MCF 10A (cell line): ENCODE measurements around the gene DCAF7. TPM values are rescaled to one million over a fixed set of nuclear protein-coding genes. Genes with fewer than 3 reads are reported as not detected.

Experiments
- BruUV-seq: library from RNA; stranded (reverse); fragments of 400-500 nt; replicated peaks from 2 replicates; lab custom pipeline; 2021; lab: Mats Ljungman, UMichigan
- CTCF ChIA-PET: fragments of 300-600 bp; sonication (Branson Sonifier 250); formaldehyde crosslinking; extraction: SDS; loops from one replicate; lab custom pipeline; 2021; ENCODE audit warnings: antibody characterized with exemption, inconsistent platforms; lab: Yijun Ruan, JAX
- POLR2A ChIA-PET: fragments of 300-600, 350-650 bp; sonication (Branson Sonifier 250); formaldehyde crosslinking; extraction: SDS; loops from one replicate; lab custom pipeline; 2020; ENCODE audit warnings: antibody characterized with exemption, inconsistent platforms; lab: Yijun Ruan, JAX
- DNase-seq: peaks from one replicate; pipeline ENCODE4 v3.0.0-alpha.2; 2018; ENCODE audit not compliant: unreplicated experiment
- H3K27ac Mint-ChIP-seq: one replicate; pipeline ENCODE4 v1.8.0; 2022; ENCODE audit warnings: mild to moderate bottlenecking, low read depth, mixed read lengths; ENCODE audit not compliant: unreplicated experiment
- H3K27me3 Mint-ChIP-seq: one replicate; pipeline ENCODE4 v1.8.0; 2022; ENCODE audit warnings: mixed read lengths; ENCODE audit not compliant: insufficient read depth, unreplicated experiment
- H3K36me3 Mint-ChIP-seq: one replicate; pipeline ENCODE4 v1.8.0; 2022; ENCODE audit warnings: mild to moderate bottlenecking, moderate library complexity, mixed read lengths; ENCODE audit not compliant: insufficient read depth, unreplicated experiment
- H3K4me1 Mint-ChIP-seq: one replicate; pipeline ENCODE4 v1.8.0; 2022; ENCODE audit warnings: mixed read lengths; ENCODE audit not compliant: insufficient read depth, unreplicated experiment
- H3K4me3 Mint-ChIP-seq: one replicate; pipeline ENCODE4 v1.8.0; 2022; ENCODE audit warnings: mild to moderate bottlenecking, moderate library complexity, mixed read lengths; ENCODE audit not compliant: unreplicated experiment
- H3K9me3 Mint-ChIP-seq: one replicate; pipeline ENCODE4 v1.8.0; 2022; ENCODE audit warnings: mixed read lengths; ENCODE audit not compliant: unreplicated experiment
- intact Hi-C: fragments of 100-400 bp; cut with micrococcal nuclease; formaldehyde crosslinking; loops from 2 replicates; pipeline ENCODE4 v1.14.1; 2022
- total RNA-seq: library from RNA; stranded (reverse); gene quantifications from 2 replicates; pipeline ENCODE4 v1.2.3, GENCODE V29; 2022
- TF ChIP-seq, protein P1 (sequence below): fragments of 200-600 bp; IDR thresholded peaks from one replicate; pipeline ENCODE4 v1.8.0; 2022; ENCODE audit warnings: antibody characterized with exemption, mild to moderate bottlenecking; ENCODE audit not compliant: unreplicated experiment

DCAF7 gene
- total RNA-seq, 1 experiment from 2014 or later = 81.6 TPM

DNA sequence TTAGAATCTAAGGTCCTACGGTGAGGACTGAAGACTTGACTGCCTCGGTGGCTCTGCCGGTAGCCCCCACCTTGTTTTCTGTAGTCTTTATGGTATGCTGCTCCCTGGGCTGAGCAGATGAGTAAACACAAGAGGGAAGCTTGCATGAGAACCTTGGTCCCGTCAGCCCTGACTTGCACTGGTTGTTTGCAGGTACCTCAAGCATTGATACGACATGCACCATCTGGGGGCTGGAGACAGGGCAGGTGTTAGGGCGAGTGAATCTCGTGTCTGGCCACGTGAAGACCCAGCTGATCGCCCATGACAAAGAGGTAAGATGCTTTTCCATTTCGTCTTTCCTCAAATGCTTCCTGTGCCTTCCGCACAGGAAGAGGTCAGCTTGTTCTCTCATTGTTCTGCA, 29.4 kb downstream of the DCAF7 start:
- intact Hi-C loops = no loop called here
- BruUV-seq = no TSS peak
- H3K9me3 Mint-ChIP-seq = no peaks in the 10 kb centered on the region
- TF ChIP-seq, protein P1, sequence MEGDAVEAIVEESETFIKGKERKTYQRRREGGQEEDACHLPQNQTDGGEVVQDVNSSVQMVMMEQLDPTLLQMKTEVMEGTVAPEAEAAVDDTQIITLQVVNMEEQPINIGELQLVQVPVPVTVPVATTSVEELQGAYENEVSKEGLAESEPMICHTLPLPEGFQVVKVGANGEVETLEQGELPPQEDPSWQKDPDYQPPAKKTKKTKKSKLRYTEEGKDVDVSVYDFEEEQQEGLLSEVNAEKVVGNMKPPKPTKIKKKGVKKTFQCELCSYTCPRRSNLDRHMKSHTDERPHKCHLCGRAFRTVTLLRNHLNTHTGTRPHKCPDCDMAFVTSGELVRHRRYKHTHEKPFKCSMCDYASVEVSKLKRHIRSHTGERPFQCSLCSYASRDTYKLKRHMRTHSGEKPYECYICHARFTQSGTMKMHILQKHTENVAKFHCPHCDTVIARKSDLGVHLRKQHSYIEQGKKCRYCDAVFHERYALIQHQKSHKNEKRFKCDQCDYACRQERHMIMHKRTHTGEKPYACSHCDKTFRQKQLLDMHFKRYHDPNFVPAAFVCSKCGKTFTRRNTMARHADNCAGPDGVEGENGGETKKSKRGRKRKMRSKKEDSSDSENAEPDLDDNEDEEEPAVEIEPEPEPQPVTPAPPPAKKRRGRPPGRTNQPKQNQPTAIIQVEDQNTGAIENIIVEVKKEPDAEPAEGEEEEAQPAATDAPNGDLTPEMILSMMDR = no peak
- no peak overlapping the region for H3K27ac Mint-ChIP-seq
- DNase-seq = no peak
- ChIA-PET CTCF (interaction anchor here (0.9 to 1.1 kb wide), 3 partner anchors 32 to 101 kb away, joined by 3 read pairs; no protein-coding TSS in a partner anchor), POLR2A (interaction anchor here (1.0 to 1.9 kb wide), 2 partner anchors 19 to 29 kb away, joined by 3 to 6 read pairs; partner anchors contain the start of gene DCAF7)
- H3K4me3 Mint-ChIP-seq = no peak overlapping the region
- H3K36me3 Mint-ChIP-seq = peaks cover 61% of the 10 kb centered on the region
- H3K4me1 Mint-ChIP-seq = no peaks in the 10 kb centered on the region
- no peaks in the 10 kb centered on the region for H3K27me3 Mint-ChIP-seq

DNA sequence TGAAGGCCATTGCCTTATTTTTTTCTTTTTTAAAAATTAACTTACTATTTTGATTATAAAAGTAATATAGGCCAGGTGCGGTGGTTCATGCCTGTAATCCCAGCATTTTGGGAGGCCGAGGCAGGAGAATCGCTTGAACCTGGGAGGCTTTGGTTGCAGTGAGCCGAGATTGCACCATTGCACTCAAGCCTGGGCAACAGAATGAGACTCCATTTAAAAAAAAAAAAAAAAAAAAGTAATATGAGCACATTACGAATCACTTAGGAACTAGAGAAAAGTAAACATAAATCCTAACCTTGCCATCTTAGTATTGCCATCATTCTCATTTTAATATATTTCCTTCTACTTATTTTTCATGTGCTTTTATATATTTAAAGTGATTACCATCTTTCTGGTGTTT, 37.5 kb downstream of the DCAF7 start:
- Mint-ChIP-seq H3K36me3 (peaks cover 89% of the 10 kb centered on the region), H3K9me3 (no peaks in the 10 kb centered on the region), H3K27ac (no peak overlapping the region), H3K4me1 (no peaks in the 10 kb centered on the region), H3K27me3 (no peaks in the 10 kb centered on the region), H3K4me3 (no peak overlapping the region)
- TF ChIP-seq, protein P1 = no peak
- ChIA-PET POLR2A (interaction anchor here (0.7 kb wide), 1 partner anchor 12 kb away, joined by 4 read pairs; the partner anchor contains the start of gene TACO1), CTCF (no interaction called here)
- intact Hi-C loops = no loop called here
- BruUV-seq = no TSS peak
- no peak for DNase-seq

DNA sequence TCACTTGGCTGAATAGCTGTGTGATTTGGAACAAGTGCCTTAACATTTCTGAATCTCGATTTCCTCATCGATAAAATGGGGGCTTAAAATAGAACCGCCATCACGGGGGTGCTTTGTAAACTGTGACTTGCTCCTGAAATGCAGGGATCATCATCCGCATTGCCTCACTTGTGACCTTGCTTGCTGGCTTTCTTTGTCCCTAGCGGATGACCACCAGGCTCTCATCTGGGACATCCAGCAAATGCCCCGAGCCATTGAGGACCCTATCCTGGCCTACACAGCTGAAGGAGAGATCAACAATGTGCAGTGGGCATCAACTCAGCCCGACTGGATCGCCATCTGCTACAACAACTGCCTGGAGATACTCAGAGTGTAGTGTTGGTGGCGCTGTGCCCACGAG, 38.5 kb downstream of the DCAF7 start:
- BruUV-seq = no TSS peak
- Mint-ChIP-seq H3K4me3 (no peak overlapping the region), H3K4me1 (no peaks in the 10 kb centered on the region), H3K27ac (no peak overlapping the region), H3K27me3 (no peaks in the 10 kb centered on the region), H3K36me3 (peaks cover 80% of the 10 kb centered on the region), H3K9me3 (no peaks in the 10 kb centered on the region)
- ChIA-PET CTCF (no interaction called here), POLR2A (interaction anchor here (1.5 kb wide), 1 partner anchor 39 kb away, joined by 4 read pairs; the partner anchor contains the start of gene DCAF7)
- DNase-seq = no peak
- intact Hi-C loops = no loop called here
- TF ChIP-seq, protein P1 = no peak

DNA sequence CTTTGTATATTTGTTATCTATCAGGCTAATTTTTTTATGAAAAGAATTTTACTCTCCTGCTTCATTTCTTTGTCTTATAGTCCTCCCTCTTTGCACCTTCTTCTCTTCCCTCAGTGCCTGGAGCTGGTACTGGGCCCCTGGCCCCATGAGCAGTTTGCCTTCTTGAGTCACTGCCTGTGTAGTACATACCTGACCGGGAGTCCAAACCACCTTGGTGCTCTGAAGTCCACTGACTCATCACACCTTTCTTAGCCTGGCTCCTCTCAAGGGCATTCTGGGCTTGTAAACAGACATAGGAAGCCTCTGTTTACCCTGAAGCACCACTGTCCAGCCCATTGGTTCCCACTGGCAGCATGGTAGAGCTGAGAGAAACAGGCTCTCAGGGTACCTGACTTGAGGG, 39.4 kb downstream of the DCAF7 start:
- DNase-seq = no peak
- Mint-ChIP-seq H3K27me3 (no peaks in the 10 kb centered on the region), H3K9me3 (no peaks in the 10 kb centered on the region), H3K36me3 (peaks cover 77% of the 10 kb centered on the region), H3K4me3 (no peak overlapping the region), H3K27ac (no peak overlapping the region), H3K4me1 (no peaks in the 10 kb centered on the region)
- intact Hi-C loops = no loop called here
- BruUV-seq = no TSS peak
- TF ChIP-seq, protein P1 = no peak
- ChIA-PET CTCF (no interaction called here), POLR2A (interaction anchor here (0.6 to 1.5 kb wide), 2 partner anchors 18 to 40 kb away, joined by 3 to 4 read pairs; partner anchors contain the start of gene DCAF7)
